ENCODE data around the gene SIRPA. TPM values are rescaled to one million over a fixed set of nuclear protein-coding genes. Genes with fewer than 3 reads are reported as not detected.
A peak's percentile ranks its signal among the peaks of the same experiment; 100 is the strongest.

The SIRPA gene
- total RNA-seq, 1 experiment from 2014 or later: 6.7 TPM

DNA sequence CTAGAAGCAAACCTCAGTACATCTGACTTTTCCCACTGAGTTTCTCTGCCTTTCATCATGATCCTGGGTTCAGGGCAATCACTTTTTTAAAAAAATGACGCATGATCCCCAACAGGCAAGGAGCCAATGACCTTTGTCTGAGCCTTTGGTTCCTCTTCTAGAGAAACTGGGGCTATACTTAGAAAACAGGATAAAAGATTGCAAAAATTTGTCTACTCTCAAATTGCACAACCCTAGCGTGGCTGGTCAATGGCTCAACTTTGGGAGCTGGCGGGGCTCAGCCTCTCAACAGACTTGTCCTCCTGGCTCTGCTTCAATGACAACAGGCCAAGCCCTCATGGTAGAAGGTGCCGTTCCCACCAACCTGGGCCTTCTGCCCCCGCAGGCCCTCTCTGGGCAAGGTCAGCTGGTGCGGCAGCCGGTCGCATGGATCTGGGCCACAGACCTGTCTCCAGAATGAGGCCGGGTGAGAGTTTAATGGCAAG, 50.0 kb downstream of the SIRPA start:
- Histone ChIP-seq H3K36me3 (replicated peaks; ENCODE audit: control insufficient read depth, insufficient read depth, low read length) (no peaks in the 10 kb centered on the region), H3K27me3 (ENCODE audit: control insufficient read depth, insufficient read depth, low read length) (peaks cover 21% of the 10 kb centered on the region), H3K4me3 (ENCODE audit: insufficient read depth, low read depth, low read length) (no peak overlapping the region)
- DNase-seq: no peak

DNA sequence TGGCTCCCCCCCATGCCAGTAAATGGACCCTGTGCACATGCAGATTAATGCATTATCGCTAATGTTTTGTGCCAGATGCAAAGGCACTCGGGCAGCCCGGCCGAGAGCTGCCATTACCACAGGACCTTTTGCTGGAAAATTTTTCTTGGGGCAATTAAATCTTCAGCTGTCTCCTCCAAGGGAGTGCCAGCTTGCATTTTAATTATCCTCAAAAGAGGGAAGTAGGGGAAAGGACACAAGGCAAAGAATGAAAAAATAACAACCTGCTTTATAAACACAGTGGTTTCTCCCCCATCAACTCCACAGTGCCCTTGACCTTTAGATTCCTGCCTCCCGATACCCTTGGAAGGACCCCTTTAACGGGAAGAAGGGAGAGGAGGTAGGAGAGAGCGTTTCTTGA, 50.5 kb downstream of the SIRPA start:
- Histone ChIP-seq H3K27me3 (ENCODE audit: control insufficient read depth, insufficient read depth, low read length) (peaks cover 21% of the 10 kb centered on the region), H3K36me3 (replicated peaks; ENCODE audit: control insufficient read depth, insufficient read depth, low read length) (no peaks in the 10 kb centered on the region), H3K4me3 (ENCODE audit: insufficient read depth, low read depth, low read length) (no peak overlapping the region)
- no peak for DNase-seq

DNA sequence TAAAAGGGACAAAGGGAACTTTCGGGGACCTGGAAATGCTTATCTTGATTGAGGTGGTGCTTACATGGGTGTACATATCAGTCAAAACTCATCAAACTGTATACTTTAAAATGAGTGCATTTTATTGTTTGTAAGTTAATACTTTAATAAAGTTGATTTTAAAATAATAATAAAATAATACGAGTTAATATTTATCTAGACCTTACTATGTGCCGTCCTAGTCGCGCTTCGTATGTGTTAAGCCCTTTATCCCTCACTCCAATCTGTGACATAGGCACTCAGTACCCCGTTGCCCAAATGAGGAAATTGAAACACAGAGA, 51.2 kb downstream of the SIRPA start:
- no peak for DNase-seq
- H3K4me3 ChIP-seq (ENCODE audit: insufficient read depth, low read depth, low read length): peak overlapping the region; percentile 30
- H3K36me3 ChIP-seq (replicated peaks; ENCODE audit: control insufficient read depth, insufficient read depth, low read length): no peaks in the 10 kb centered on the region
- H3K27me3 ChIP-seq (ENCODE audit: control insufficient read depth, insufficient read depth, low read length): peaks cover 21% of the 10 kb centered on the region

DNA sequence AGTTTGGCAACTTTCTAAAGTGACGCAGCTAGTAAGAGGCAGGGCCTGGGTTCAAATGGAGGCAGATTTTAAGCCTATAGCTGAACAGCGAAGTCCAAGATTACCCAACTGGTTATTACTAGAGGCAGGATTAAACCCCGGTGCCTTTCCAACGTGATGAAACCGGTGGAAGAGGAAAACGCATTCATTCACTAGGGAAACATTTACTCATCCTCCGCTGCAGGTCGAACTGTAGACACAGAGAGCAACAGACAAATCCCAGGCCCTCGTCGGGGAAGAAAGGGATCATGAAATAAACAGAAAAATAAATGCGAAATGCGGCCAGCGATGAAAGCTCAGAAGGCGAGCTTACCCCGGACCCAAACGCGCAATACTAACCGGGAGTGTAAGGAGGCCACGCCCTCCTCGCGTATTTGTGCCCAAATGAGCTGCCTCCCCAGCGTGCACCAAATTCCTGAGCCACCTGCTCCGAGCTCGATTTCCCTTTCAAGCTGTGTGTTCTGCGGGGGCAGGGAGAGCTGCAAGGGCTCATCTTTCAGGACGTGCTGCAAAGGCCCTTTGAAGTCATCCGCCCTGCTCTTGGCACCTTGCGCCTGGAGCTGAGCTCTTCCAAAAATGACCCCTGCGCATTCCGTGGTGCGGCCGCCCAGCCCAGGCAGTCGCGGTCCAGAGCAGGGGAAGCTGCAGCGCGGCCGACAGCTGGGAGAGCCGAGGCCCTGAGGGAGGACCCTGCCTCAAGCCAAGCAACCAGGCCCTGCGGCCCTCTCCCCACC, 51.7 kb downstream of the SIRPA start:
- peaks cover 21% of the 10 kb centered on the region for H3K27me3 ChIP-seq (ENCODE audit: control insufficient read depth, insufficient read depth, low read length)
- H3K36me3 ChIP-seq (replicated peaks; ENCODE audit: control insufficient read depth, insufficient read depth, low read length): no peaks in the 10 kb centered on the region
- peak overlapping the region; percentile 30 for H3K4me3 ChIP-seq (ENCODE audit: insufficient read depth, low read depth, low read length)
- DNase-seq: peak; percentile 91

DNA sequence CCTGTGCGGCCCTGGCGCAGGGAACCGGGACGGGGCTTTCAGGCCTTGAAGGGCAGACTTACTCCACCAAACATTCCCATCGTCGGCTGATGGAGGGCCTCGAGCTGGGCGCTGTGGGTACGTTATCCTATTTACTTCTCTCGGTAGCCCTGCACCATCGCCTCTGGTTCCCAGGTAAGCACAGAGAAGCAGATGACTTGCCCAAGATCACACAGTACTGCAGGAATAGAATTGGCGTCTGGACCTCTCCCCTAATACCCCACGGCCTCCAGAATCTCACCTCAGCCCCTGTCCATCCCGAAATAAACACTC, 52.3 kb downstream of the SIRPA start:
- Histone ChIP-seq H3K36me3 (replicated peaks; ENCODE audit: control insufficient read depth, insufficient read depth, low read length) (no peaks in the 10 kb centered on the region), H3K27me3 (ENCODE audit: control insufficient read depth, insufficient read depth, low read length) (peaks cover 21% of the 10 kb centered on the region), H3K4me3 (ENCODE audit: insufficient read depth, low read depth, low read length) (peak overlapping the region; percentile 30)
- no peak for DNase-seq

DNA sequence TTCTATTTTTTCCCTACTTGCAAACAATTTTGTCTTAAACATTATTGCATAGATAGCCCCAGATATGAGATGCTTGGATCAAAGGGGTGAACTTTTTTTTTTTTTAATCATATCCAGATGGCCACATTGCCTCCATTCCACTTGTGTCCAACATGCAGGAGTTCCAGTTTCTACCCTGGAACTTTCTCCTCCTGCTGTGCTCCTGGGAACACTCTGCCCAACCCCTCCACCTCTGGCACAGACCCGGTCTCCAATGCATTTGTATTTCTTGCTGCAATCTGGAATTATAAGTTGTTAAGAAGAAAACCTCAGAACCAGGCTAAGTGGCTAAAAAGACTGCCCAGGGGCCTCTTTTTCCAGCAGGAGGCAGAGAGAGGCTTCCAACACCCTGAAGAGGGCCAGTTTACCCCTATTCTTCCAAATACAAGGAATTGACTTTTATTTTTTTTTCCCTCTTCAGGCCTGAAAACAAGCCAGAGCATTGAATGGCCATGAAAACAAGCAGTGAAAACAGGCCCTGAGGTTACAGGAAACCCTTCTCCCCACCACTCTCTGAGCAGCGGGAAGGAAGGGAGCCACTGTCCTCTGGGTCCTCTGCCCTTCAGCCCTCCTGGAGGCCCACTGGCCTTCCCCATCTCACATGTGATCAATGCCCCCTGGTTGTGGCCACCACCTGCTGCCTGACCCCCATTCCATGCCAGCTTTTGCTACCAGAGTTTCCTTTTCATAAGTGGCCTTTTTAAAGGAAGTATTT, 54.3 kb downstream of the SIRPA start:
- no peak for DNase-seq
- peaks cover 21% of the 10 kb centered on the region for H3K27me3 ChIP-seq (ENCODE audit: control insufficient read depth, insufficient read depth, low read length)
- no peaks in the 10 kb centered on the region for H3K36me3 ChIP-seq (replicated peaks; ENCODE audit: control insufficient read depth, insufficient read depth, low read length)

DNA sequence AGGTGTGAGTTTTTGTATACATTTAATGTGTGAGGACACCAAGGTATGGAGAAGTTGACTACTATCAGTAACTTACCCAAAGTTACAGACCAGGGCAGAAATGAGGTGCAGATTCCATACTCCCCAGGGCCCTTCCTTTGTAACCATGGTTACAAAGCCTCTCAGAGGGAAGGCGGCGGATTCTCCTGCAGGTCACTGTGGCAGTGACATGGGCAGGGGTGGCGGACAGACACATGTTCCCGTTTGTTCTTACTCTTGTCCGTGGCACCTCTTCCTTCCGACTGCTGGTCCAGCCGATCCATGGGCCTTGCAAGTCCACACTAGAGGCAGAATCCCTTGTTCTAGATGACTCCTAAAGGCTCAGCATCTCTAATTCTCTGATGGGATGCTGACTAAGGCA, 55.6 kb downstream of the SIRPA start:
- peak; percentile 75 for DNase-seq
- Histone ChIP-seq H3K36me3 (replicated peaks; ENCODE audit: control insufficient read depth, insufficient read depth, low read length) (no peaks in the 10 kb centered on the region), H3K4me3 (ENCODE audit: insufficient read depth, low read depth, low read length) (no peak overlapping the region), H3K27me3 (ENCODE audit: control insufficient read depth, insufficient read depth, low read length) (peaks cover 15% of the 10 kb centered on the region)

More for the DNA sequence above, 54.3 kb downstream of the SIRPA start:
- no peak overlapping the region for H3K4me3 ChIP-seq (ENCODE audit: insufficient read depth, low read depth, low read length)

DNA sequence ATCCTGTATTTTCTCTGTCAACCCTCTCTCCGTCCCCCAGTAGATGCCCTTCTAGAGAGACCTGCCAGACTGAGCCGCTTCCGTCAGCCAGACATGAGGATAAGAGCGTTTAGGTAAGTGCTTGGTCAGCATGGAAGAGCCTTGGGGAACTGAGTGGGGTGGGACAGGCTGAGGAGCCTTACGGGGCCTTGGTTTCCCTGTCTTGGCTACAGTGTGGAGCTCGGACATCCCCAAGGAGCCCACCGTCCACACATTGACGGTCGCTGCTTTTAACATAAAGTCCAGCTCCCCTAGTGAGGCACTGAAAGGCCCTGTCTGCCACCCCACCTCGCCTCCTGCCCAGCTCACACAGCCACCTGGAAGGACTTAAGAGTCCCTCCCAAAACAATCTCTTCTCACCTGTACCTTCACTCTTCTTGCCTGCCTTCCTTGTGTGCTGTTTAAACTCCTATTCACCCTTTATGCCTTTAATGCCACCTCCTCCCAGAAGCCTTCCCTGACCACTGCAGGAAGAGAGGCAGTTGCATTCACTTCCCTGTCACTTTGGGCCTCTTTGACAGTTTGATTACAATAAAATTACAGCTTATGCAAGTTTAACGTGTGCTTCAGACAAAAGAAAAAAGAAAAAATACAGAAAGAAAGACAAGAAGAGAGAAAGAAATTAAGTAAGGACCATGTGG, 56.4 kb downstream of the SIRPA start:
- Histone ChIP-seq H3K27me3 (ENCODE audit: control insufficient read depth, insufficient read depth, low read length) (peaks cover 8% of the 10 kb centered on the region), H3K4me3 (ENCODE audit: insufficient read depth, low read depth, low read length) (no peak overlapping the region), H3K36me3 (replicated peaks; ENCODE audit: control insufficient read depth, insufficient read depth, low read length) (no peaks in the 10 kb centered on the region)
- DNase-seq: no peak

DNA sequence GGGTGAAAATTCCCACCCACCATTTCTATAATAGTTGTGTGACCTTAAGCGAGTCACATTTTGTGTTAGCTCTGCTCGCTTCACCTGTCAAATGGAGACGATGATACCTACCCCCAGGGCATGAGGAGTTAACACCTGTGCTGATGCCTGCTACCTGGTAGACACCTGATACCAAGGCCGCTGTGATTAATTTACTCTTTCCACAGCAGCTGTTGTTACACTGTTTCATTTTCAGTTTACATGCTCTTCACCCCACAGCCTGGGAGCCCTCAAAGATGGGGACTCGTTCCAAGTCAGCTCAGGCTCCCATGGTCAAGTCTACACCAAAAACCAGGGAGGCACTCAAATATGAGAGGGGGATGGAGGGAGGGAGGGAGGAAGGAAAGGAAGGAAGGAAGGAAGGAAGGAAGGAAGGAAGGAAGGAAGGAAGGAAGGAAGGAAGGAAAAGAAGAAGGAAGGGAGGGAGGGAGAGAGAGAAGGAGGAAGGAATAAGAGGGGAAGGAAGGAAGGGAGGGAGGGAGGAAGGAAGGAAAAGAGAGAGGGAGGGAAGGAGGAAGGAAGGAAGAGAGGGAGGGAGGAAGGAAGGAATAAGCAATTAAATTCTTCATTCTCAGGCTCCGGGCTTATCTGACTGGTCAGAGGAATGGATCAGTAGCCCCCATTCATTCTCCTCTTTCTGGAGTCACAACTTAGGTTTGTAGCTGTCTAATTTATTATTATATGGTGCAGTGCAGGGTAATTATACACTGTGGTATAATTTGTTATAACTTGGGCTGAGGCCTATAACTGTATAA, 57.7 kb downstream of the SIRPA start:
- H3K36me3 ChIP-seq (replicated peaks; ENCODE audit: control insufficient read depth, insufficient read depth, low read length): no peaks in the 10 kb centered on the region
- H3K4me3 ChIP-seq (ENCODE audit: insufficient read depth, low read depth, low read length): no peak overlapping the region
- no peak for DNase-seq
- peaks cover 2% of the 10 kb centered on the region for H3K27me3 ChIP-seq (ENCODE audit: control insufficient read depth, insufficient read depth, low read length)

DNA sequence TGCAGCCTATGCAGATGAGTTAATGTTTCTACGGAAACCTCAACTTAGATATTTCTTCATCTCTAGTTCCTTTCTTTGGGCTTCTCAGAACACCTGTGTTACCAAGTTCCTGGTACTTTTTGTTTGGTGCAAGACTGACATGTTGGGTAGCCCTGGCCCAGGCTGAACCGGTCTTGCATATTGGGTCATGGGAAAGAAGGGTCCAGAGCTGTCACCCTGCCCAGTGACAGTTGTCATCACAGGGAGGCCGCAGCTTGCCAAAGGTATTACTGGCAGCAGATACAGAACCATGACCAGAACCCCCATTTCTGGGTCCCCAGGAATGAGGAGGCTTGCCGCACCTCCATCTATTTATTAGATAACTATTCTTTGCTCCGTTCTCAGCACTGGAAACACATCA, 58.4 kb downstream of the SIRPA start:
- Histone ChIP-seq H3K36me3 (replicated peaks; ENCODE audit: control insufficient read depth, insufficient read depth, low read length) (no peaks in the 10 kb centered on the region), H3K4me3 (ENCODE audit: insufficient read depth, low read depth, low read length) (no peak overlapping the region), H3K27me3 (ENCODE audit: control insufficient read depth, insufficient read depth, low read length) (no peaks in the 10 kb centered on the region)
- DNase-seq: no peak

DNA sequence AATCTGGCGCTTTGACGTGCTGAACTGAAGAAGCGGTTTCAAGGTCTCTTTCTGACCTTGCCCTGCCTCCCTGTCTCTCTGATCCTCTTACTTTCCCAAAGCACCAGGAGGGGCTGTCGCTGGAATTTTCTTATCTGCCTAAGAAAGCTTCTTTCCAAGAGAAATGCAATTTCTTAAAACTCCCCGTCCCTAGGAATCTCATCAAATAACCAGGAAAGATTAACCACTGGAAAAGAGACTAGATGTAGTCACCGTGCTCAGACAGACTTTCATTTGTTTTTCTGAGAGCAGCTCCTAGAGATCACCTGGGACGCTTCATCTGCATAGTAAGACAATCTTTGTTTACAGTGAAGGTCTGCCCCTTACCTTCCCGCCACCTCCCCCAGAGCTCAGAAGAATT, 60.0 kb downstream of the SIRPA start:
- Histone ChIP-seq H3K27me3 (ENCODE audit: control insufficient read depth, insufficient read depth, low read length) (no peaks in the 10 kb centered on the region), H3K4me3 (ENCODE audit: insufficient read depth, low read depth, low read length) (no peak overlapping the region)

DNA sequence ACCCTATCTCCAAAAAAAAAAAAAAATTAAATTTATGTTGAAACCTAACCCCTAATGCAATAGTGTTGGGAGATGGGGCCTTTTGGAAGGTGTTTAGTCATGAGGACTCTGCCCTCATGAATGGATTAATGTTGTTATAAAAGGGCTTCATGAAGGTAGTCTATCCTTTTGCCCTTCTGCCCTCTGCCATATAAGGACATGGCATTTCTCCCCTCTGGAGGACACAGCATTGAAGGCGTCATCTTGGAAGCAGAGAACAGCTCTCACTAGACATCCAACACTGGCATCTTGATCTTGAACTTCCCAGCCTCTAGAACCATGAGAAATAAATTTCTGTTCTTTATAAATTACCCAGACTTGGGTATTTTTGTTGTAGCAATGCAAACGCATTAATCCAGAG, 63.2 kb downstream of the SIRPA start:
- DNase-seq: no peak
- Histone ChIP-seq H3K27me3 (ENCODE audit: control insufficient read depth, insufficient read depth, low read length) (no peaks in the 10 kb centered on the region), H3K4me3 (ENCODE audit: insufficient read depth, low read depth, low read length) (no peak overlapping the region), H3K36me3 (replicated peaks; ENCODE audit: control insufficient read depth, insufficient read depth, low read length) (no peaks in the 10 kb centered on the region)

More for the DNA sequence above, 60.0 kb downstream of the SIRPA start:
- H3K36me3 ChIP-seq (replicated peaks; ENCODE audit: control insufficient read depth, insufficient read depth, low read length): no peaks in the 10 kb centered on the region
- peak; percentile 68 for DNase-seq

DNA sequence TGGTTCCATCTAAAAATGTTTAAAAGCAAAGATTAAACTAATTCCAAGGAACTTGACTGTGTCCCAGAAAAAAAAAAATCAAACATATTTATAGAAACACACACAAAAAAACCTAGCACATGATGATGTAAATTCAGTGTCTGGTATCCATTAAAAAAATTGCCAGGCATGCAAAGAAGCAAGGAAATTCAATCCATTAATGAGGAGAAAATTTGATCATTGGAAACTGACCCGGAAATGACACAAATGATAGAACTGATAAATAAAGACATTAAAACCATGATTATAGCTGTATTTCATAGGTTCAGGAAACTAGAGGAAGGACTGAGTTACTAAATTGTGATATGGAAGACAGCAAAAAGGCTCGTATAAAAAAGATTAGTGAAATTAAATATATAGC, 63.9 kb downstream of the SIRPA start:
- no peak for DNase-seq
- H3K27me3 ChIP-seq (ENCODE audit: control insufficient read depth, insufficient read depth, low read length): no peaks in the 10 kb centered on the region
- H3K36me3 ChIP-seq (replicated peaks; ENCODE audit: control insufficient read depth, insufficient read depth, low read length): no peaks in the 10 kb centered on the region
- H3K4me3 ChIP-seq (ENCODE audit: insufficient read depth, low read depth, low read length): no peak overlapping the region

DNA sequence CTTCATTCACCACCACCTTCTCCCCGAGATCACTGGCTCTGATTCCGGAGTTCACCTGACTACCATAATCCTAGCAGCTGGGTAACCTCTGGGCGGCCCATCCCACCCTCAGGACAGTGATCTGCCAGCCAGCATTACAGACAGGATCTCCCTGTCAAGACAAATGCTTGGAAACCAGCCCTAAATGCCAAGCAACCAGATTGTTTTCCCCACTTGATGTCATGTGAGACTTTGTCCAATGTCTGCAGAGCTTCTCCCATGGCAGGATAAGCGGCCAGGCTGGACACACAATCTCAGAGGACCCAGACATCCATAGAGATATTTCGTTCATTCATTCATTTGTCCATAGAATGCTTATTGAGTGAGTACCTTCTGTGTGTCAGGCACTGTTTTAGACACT, 66.2 kb downstream of the SIRPA start:
- DNase-seq: no peak
- Histone ChIP-seq H3K36me3 (replicated peaks; ENCODE audit: control insufficient read depth, insufficient read depth, low read length) (no peaks in the 10 kb centered on the region), H3K4me3 (ENCODE audit: insufficient read depth, low read depth, low read length) (no peak overlapping the region), H3K27me3 (ENCODE audit: control insufficient read depth, insufficient read depth, low read length) (no peaks in the 10 kb centered on the region; the same call in none of the 2 replicates)

All from H7 (cell line).